ENCODE measurements around the gene NAPG.

DNA sequence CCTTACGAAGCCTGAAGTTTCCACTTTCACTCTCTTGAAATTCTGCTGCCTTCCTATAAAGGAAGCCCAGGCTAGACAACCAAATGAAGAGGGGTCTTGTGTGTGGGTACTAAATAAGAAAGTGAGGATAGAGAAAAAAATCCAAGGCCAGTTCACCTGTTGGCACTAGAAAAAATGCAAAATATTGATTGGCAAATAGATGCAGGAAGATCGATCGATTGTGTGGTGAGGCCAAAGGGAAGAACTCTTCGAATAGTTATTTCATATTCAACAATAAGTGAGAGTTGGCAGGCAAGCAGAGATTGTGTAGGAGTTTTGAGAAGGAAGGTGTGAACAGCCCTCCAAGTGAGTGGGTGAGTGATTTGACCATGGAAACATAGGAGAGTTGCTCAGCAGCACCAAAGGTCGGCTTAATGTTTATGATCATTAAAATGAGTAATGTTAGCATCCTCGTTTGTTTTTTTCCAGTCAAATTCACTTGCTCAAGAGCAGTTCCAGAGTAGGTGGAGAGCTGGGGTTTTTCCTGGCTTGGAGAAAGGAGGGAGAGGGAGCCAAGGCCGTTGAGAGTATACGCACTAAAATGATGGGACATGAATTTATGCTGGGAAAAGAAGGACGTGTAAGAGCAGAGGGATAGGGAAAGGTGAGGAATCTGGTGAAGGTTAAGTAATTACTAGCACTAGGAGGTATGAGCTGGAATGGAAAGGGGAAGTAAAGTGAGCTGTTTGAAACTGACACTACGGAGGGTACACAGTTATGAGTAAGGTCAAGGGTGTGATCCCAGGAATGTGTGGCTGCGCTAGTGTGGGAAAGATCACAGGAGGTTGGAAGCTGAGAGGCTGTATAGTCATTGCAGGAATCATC lies 1.1 kb upstream of the NAPG start:
- no peak for TF ChIP-seq FOXP1 (CRISPR knock-in tag; IDR thresholded peaks at IDR 0.05)
- no peak for TF ChIP-seq ZNF780A (CRISPR knock-in tag; IDR thresholded peaks at IDR 0.05)
- TF ChIP-seq RB1 (IDR thresholded peaks at IDR 0.05; ENCODE audit: low read depth), result no peak
- TF ChIP-seq POLR2AphosphoS2 (IDR thresholded peaks at IDR 0.05; ENCODE audit: low read length), result no peak
- TF ChIP-seq, protein P1, sequence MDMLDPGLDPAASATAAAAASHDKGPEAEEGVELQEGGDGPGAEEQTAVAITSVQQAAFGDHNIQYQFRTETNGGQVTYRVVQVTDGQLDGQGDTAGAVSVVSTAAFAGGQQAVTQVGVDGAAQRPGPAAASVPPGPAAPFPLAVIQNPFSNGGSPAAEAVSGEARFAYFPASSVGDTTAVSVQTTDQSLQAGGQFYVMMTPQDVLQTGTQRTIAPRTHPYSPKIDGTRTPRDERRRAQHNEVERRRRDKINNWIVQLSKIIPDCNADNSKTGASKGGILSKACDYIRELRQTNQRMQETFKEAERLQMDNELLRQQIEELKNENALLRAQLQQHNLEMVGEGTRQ (CRISPR knock-in tag; IDR thresholded peaks at IDR 0.05), result no peak
- TF ChIP-seq TCF7L2 (IDR thresholded peaks at IDR 0.05; ENCODE audit: low read depth, low read length), result no peak
- no peak for TF ChIP-seq FIP1L1 (IDR thresholded peaks at IDR 0.05; ENCODE audit: low read depth, low read length, poor library complexity, severe bottlenecking)
- TF ChIP-seq, protein P2, sequence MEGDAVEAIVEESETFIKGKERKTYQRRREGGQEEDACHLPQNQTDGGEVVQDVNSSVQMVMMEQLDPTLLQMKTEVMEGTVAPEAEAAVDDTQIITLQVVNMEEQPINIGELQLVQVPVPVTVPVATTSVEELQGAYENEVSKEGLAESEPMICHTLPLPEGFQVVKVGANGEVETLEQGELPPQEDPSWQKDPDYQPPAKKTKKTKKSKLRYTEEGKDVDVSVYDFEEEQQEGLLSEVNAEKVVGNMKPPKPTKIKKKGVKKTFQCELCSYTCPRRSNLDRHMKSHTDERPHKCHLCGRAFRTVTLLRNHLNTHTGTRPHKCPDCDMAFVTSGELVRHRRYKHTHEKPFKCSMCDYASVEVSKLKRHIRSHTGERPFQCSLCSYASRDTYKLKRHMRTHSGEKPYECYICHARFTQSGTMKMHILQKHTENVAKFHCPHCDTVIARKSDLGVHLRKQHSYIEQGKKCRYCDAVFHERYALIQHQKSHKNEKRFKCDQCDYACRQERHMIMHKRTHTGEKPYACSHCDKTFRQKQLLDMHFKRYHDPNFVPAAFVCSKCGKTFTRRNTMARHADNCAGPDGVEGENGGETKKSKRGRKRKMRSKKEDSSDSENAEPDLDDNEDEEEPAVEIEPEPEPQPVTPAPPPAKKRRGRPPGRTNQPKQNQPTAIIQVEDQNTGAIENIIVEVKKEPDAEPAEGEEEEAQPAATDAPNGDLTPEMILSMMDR (IDR thresholded peaks at IDR 0.05 in 2 of 3, conservative IDR thresholded peaks at IDR 0.05 in 1 of 3; ENCODE audit: insufficient read depth in 2 of 3, low read depth in 1 of 3, low read length in 3 of 3), result no peak
